Muscle of back (tissue), 11 donors: ENCODE results near the gene GRK1. TPM values are rescaled to one million over a fixed set of nuclear protein-coding genes. Genes with fewer than 3 reads are reported as not detected.

Experiments
- DNase-seq, 3 donors: peaks; one replicate each; pipeline versions ENCODE4 v3.0.0 to v3.0.0-alpha.2; 2013
- polyA plus RNA-seq, 10 donors: library from polyadenylated mRNA; unstranded; fragments of 120-200 nt; gene quantifications; one replicate each; pipeline ENCODE4 v1.2.1, GENCODE V29; 2013; ENCODE audit not compliant: insufficient read length in 10 of 10

The GRK1 gene
- polyA plus RNA-seq, 10 donors = 0.08 to 0.46 (median 0.25) TPM; not detected in 1

DNA sequence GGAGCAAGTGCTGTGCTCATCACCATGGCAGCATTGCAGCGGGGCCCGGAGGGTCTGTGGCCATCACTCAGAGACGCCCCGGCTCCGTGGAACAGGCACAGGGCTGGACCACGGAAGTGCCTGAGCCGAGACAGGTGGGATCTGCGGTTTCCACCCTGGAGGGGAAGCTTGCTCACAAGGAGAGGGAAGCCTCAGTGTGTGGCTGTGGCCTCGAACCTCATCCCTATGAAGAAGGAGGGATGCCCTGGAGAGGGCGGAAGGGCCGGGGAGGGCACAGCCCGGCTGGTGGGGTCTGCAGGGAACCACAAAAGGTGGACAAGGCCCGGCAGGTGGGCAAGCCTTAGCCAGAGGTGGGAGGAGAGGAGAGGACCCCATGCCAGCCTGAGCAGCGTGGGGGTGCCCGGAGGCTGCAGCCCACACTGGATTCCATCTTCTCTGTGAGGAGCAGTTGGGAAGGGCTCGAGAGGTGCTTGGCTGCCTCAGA lies 61.6 kb downstream of the GRK1 start:
- DNase-seq = no peak

- DNase-seq = peak; percentile 50 to 74 (median 53)
Observed at GRCh38 chr13:113729187-113730019, 62.4 kb downstream of the GRK1 start.

DNA sequence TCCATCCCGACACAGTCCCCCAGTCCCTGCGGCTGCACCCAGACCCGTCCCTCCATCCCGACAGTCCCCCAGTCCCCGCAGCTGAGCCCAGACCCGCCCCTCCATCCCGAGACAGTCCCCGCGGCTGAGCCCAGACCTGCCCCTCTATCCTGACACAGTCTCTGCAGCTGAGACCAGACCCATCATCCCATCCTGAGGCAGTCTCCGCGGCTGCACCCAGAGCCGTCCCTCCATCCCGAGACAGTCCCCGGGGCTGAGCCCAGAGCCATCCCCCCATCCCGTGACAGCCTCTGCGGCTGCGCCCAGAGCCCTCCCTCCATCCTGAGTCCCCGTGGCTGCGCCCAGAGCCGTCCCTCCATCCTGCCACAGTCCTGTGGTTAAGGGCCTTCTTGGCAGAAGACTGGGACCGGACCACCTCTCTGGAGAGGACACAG lies 63.3 kb downstream of the GRK1 start:
- DNase-seq = no peak

- DNase-seq = no peak
Observed at GRCh38 chr13:113730831-113731191, 63.8 kb downstream of the GRK1 start.

DNA sequence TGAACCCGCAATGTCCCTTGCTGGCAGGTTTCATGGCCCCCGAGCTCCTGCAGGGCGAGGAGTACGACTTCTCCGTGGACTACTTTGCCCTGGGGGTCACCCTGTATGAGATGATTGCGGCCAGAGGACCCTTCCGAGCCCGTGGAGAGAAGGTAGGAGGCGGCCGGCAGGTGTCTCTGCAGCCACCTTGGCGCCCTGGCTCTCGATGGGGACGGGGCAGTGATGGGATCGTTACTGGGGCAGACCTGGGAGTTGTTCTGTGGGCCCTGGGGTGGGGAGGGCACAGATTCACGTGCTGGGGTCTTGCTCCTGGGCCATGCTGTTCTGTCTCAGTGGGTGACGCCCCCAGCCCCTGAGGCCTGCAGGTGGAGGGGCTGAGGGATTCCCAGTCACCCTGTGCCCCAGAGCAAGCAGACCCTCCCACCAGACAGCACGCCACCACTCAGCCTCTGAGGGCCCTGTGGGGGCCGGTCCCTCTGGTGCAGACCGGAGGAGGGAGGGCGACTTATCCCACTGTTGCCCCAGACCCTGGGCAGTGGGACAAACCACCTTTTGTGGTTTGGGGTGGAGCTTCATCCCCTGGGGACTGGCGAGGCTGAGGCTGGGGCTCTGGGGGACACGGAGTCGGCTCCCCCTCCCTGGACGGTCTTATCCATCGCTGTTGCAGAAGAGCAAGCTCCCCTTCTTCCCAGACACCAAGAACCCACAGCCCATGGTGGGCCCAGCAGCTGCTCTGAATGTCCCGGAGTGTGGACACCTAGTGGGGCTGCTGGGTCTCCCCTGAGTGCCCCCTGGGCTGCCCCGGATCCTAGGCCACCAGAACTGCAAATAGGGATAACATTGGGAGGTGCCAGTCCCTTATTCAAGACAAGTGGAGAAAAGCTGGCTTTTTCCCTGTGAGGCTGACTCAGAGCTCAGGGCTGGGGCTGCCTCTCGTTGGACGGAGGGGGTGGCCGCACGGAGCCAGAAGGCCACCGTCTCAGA lies 64.5 kb downstream of the GRK1 start:
- no peak for DNase-seq

DNA sequence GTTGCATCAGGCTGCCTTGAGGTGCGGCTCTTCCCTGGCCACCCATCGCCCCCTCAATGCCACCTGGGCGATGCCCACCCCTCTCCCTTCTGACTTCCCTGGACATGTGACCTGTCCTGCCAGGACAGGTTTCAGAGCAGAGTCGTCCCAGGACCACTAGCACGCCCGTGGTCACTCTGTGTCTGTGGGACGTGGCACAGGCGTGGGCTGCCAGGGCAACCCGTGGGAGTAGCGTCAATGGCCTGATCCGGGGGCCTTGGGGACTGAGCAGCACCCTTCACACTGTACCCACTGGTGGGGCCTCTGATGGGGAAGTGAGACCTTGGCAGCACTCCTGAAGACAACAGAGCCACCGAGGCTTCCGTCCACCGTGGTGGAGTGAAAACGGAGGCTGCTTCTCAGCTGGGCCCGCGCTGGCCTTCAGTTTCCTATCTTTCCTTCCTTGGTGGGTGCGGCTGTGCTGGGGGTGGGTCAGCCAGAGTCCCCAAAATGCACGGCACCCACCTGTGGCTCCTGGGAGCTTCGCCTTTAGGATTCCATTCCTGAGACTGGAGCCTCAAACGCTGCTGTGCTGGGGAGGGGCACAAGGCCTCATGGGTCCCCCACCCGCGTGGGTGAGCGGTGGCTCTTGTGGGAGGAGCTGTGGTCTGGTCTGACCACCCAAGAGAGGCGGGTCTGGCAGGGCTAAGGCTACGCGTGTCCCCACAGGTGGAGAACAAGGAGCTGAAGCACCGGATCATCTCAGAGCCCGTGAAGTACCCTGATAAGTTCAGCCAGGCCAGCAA lies 65.3 kb downstream of the GRK1 start:
- DNase-seq = no peak

GRCh38 chr13:113732961-113733950 lies 66.2 kb downstream of the GRK1 start:
- DNase-seq = no peak

- no peak for DNase-seq
Observed at GRCh38 chr13:113734099-113734825, 67.2 kb downstream of the GRK1 start.

DNA sequence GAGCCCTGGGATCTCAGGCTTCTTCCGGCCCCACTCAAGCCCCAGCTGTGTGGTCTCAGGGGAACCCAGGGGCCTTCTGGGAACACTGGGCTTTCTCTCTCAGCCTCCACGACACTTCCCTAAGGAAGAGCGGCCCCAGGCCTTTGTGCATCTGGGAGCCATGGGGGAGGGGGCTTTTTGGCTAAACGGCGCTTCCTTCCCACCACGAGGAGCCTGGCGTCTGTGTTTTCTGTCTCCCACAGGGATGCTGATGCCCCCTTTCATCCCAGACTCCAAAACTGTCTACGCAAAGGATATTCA lies 67.8 kb downstream of the GRK1 start:
- DNase-seq = no peak

- no peak for DNase-seq
Observed at GRCh38 chr13:113735194-113735593, 68.2 kb downstream of the GRK1 start.

DNA sequence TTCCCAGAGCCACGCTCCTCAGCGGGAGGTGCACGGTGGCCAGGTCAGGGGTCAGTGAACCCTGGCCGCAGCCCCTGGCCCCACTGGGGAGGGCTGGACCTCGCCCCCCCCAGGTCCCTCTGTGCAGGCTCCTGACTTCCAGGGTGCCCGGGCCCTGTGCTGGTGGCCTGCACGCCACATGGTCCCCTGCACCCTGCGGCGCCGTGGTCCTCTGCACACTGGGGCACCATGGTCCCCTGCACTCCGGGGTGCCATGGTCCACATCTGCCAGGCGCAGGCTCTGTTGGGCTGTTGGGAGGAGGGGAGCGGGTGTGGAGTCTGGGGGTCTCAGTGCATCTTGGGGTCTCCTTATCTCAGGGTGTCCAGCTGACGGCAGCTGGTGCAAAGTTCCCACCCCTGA lies 68.7 kb downstream of the GRK1 start:
- DNase-seq = no peak

GRCh38 chr13:113736258-113736731 lies 69.3 kb downstream of the GRK1 start:
- no peak for DNase-seq

DNA sequence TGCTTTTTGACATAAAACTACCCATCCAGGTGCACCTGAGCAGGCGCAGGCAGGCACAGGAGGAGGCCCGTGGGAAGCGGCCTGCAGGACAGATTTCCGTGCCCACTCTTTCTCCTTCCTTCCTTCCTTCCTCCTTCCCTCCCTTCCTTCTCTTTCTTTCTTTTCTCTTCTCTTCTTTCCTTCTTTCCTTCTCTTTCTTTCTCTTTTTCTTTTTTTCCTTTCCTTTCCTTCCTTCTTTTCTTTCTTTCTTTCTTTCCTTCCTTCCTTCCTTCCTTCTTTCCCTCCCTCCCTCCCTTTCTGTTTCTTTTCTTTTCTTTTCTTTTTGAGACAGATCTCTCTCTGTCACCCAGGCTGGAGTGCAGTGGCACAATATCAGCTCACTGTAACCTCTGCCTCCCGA lies 70.8 kb downstream of the GRK1 start:
- DNase-seq = no peak

DNA sequence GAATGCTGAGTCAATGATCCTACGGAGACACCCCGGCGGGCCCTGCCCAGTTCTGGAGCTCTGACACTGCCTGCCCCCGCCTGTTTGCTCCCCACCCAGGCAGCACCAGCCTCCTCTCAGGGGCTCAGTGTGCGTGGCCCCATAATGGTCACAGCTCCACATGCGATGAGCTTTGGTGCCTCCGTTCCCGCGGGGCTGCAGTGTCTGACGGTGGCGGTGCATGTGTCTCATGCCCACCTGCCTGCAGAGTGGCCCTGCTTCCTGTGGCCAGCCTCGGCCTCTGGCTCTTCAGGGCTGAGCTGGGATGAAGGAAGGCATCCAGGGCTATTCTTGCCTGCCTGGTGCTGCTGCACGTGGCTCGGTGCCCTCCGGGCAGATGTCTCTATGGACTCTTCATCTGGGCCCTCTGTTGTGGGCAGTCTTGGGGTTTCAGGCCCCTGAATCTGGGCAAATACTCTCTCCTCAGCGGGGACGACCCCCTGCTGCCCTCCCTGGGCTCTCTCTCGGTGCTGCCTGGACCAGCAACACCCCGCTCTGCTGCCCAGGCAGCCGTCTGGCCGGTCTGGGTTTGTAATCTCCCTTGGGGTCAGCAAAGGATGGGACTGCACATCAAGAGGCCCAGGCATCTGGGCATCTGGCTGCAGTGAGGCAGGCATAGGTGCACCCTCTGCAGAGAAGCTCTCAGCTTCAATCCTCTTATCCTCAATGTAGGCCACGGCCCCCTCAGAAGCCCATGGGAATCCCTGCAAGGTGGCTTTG lies 72.7 kb downstream of the GRK1 start:
- DNase-seq = no peak

DNA sequence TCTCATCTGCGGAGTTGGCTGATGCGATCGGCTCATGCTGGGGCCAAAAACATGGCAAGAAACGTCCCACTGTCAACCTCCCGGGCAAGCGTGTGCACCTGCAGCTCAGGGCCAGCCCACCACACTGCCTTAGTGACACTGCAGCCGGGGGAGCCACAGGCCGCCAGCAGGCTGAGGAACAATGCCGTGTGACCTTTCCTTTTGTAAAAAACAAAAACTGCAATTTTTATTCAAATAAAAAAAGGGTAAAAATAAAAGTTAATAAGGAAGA lies 73.2 kb downstream of the GRK1 start:
- DNase-seq = no peak

DNA sequence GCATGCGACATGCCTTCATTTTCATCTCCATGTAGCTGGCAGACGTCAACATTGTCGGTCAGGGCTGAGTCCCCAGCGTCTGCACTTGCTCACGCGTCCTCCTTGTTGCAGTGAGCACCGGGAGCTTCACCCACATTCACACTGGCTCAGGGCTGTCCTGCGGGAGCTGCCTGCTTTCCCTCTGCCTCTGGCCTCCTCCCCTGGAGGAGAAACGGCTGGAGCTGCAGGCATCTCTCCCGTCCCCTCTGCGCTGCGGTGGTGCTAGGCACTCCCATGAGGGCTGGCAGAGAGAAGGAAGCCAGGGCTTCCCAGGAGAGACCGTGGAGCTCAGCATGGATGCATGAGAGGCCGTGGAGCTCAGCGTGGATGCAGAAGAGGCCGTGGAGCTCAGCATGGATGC lies 73.6 kb downstream of the GRK1 start:
- no peak for DNase-seq

- DNase-seq = no peak
Observed at GRCh38 chr13:113741191-113741668, 74.2 kb downstream of the GRK1 start.

- DNase-seq = peak; percentile 12 to 42 (median 31)
Observed at GRCh38 chr13:113742000-113742441, 75.0 kb downstream of the GRK1 start.
